Adipocyte (in vitro differentiated cells): ENCODE measurements around the gene MRRF.

Experiments
- DNase-seq: peaks from one replicate; pipeline ENCODE4 v3.0.0-alpha.2; 2015; ENCODE audit warnings: low read depth
- H3K27me3 ChIP-seq: replicated peaks from 2 replicates; pipeline ENCODE4 v1.7.0; 2013; ENCODE audit warnings: mild to moderate bottlenecking, low read length, moderate library complexity; ENCODE audit not compliant: control insufficient read depth, insufficient read depth
- H3K36me3 ChIP-seq: 2 replicates; pipeline ENCODE4 v1.7.0; 2013; ENCODE audit warnings: low read length, mild to moderate bottlenecking, moderate library complexity; ENCODE audit not compliant: control insufficient read depth, insufficient read depth, severe bottlenecking
- H3K4me1 ChIP-seq: 2 replicates; pipeline ENCODE4 v1.7.0; 2013; ENCODE audit warnings: mild to moderate bottlenecking, low read length, moderate library complexity; ENCODE audit not compliant: control insufficient read depth, insufficient read depth
- H3K4me3 ChIP-seq: 2 replicates; pipeline ENCODE4 v1.7.0; 2013; ENCODE audit warnings: mild to moderate bottlenecking, low read length, moderate library complexity
- H3K9ac ChIP-seq: 2 replicates; pipeline ENCODE4 v1.7.0; 2013; ENCODE audit warnings: mild to moderate bottlenecking, low read length, moderate library complexity
- H3K9me3 ChIP-seq: 2 replicates; pipeline ENCODE4 v1.7.0; 2013; ENCODE audit warnings: mild to moderate bottlenecking, low read length, moderate library complexity; ENCODE audit not compliant: control insufficient read depth

Gene MRRF

DNA sequence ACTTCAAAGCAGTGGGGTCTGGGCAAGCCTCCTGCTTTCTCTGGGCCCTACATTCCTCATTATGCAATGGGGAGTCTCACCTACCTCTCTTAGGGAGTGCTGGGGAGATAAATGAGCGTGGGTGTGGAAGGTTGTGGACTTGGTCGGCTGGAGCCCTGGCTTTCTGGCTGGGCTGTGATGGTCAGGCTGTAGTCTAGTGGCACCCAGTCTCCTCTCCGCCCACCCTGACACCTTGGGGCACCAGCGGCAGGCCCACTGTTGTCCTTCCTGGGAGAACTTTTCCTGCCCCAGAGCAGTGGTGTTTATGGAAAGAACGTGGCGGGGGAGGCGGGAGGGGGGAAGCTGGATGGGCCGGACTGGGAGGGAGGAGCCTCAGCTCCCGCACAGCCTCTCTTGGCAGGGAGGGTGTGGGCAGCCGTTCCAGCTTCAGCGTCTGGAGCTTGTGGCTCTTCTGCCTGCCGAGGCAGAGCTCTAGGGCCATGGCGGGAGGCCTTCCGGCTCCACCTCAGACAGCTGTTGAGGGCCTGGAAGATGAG, 110.3 kb downstream of the MRRF start:
- Histone ChIP-seq H3K9ac (peak overlapping the region; percentile 85), H3K4me1 (peaks cover 64% of the 10 kb centered on the region), H3K9me3 (peaks cover 5% of the 10 kb centered on the region), H3K36me3 (peaks cover 23% of the 10 kb centered on the region), H3K27me3 (no peaks in the 10 kb centered on the region), H3K4me3 (peak overlapping the region; percentile 74)
- DNase-seq, result peak; percentile 92

GRCh38 chr9:122376796-122377195, 112.1 kb downstream of the MRRF start:
- DNase-seq, result no peak
- H3K9ac ChIP-seq, result no peak overlapping the region
- H3K4me1 ChIP-seq, result peaks cover 52% of the 10 kb centered on the region

DNA sequence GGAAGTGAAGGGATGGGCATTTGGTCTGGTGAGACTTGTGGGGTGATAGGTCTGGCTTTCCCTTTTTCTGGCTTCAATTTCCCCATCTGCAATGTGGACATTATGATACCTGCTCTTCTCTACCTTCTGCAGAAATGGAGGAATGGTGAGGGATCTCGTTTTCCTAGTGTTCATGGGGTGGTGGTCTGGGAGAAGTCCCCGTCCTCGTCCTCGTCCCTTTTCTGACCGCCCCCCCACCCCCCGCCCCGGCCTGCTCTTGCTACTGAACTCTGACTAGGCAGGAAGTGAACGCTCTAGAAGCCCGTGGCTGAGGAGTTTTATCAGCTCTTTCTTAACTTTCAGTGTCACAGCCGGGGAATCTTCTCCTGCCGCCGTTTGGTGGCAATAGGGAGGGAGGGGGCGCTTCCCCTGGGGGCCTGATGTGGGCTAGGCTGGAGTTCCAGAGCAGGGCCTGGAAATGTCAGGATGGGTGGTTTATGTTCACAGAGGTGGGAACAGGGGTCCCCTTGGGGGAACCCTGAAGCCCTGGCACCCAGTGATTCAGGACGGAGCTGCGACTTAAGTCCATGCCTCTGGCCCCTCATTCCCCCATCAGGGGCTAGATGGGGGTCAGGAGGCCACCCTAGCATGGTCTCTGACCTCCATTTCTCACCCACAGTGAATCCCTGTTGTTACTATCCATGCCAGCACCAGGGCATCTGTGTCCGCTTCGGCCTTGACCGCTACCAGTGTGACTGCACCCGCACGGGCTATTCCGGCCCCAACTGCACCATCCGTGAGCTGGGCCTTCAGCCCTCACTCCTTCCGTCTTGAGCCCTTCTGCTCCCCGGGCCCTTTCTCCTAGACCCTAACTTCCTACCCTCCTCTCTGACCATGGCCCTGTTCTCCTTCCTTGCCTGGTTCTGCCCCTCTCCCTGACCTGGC, 112.8 kb downstream of the MRRF start:
- no peaks in the 10 kb centered on the region for H3K27me3 ChIP-seq
- no peak for DNase-seq
- peak overlapping the region; percentile 11 for H3K9ac ChIP-seq
- H3K36me3 ChIP-seq, result peaks cover 34% of the 10 kb centered on the region
- H3K4me3 ChIP-seq, result no peak overlapping the region
- peaks cover 5% of the 10 kb centered on the region for H3K9me3 ChIP-seq
- H3K4me1 ChIP-seq, result peaks cover 48% of the 10 kb centered on the region

More at GRCh38 chr9:122376796-122377195, 112.1 kb downstream of the MRRF start:
- H3K4me3 ChIP-seq, result no peak overlapping the region
- no peaks in the 10 kb centered on the region for H3K27me3 ChIP-seq
- peaks cover 31% of the 10 kb centered on the region for H3K36me3 ChIP-seq
- H3K9me3 ChIP-seq, result peaks cover 5% of the 10 kb centered on the region

GRCh38 chr9:122378236-122378635, 113.6 kb downstream of the MRRF start:
- Histone ChIP-seq H3K9me3 (peaks cover 5% of the 10 kb centered on the region), H3K4me3 (no peak overlapping the region), H3K36me3 (peaks cover 34% of the 10 kb centered on the region), H3K27me3 (no peaks in the 10 kb centered on the region), H3K9ac (no peak overlapping the region), H3K4me1 (peaks cover 47% of the 10 kb centered on the region)
- no peak for DNase-seq

DNA sequence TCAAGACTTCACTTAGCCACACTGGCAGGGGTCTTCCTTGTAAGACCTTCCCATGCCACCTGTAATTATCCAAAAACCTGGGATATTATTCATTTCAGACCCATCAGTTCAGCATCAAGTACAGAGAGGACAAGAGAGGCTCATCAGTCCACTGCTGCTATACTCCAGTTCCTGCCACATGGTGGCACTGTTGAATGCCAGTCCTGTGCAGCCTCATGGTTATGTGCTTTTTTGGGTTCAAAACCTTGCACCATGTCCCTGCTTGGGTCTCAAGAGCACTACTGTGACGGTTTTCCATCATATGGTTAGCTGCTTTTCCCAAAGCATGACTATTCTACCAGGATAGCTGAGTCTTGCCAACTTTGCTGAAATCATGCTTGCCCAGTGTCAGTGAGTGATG, 114.7 kb downstream of the MRRF start:
- Histone ChIP-seq H3K9me3 (peaks cover 5% of the 10 kb centered on the region), H3K36me3 (peaks cover 34% of the 10 kb centered on the region), H3K27me3 (no peaks in the 10 kb centered on the region), H3K4me3 (no peak overlapping the region), H3K9ac (no peak overlapping the region), H3K4me1 (peaks cover 47% of the 10 kb centered on the region)
- DNase-seq, result no peak

GRCh38 chr9:122380293-122380692, 115.6 kb downstream of the MRRF start:
- Histone ChIP-seq H3K9me3 (peaks cover 5% of the 10 kb centered on the region), H3K36me3 (peaks cover 39% of the 10 kb centered on the region), H3K4me1 (peaks cover 42% of the 10 kb centered on the region), H3K4me3 (no peak overlapping the region), H3K27me3 (no peaks in the 10 kb centered on the region), H3K9ac (no peak overlapping the region)
- DNase-seq, result no peak
